NCI-H524 treated with DMSO at 0.1 percent for 48 hours (cell line): ENCODE data around the gene ASAP3.
"Not testable (repeated sequence)": the region's sequence is repeated elsewhere in the genome, so short reads cannot be mapped to it uniquely, and the experiment has no call there.

ENCODE experiments used
- DNase-seq: peaks from one replicate; lab custom pipeline; 2025; lab: John Stamatoyannopoulos, UW

The ASAP3 gene

GRCh38 chr1:23514111-23514679, 30.2 kb upstream of the ASAP3 start:
- DNase-seq = no peak

GRCh38 chr1:23509896-23510295, 25.9 kb upstream of the ASAP3 start:
- no peak for DNase-seq

- DNase-seq = no peak
Measured at GRCh38 chr1:23506376-23507107, 22.6 kb upstream of the ASAP3 start.

- DNase-seq = no peak
Measured at GRCh38 chr1:23505851-23506250, 21.9 kb upstream of the ASAP3 start.

GRCh38 chr1:23504156-23504555, 20.2 kb upstream of the ASAP3 start:
- not testable (repeated sequence) for DNase-seq

GRCh38 chr1:23502951-23503350, 19.0 kb upstream of the ASAP3 start:
- DNase-seq = no peak

GRCh38 chr1:23500466-23500865, 16.5 kb upstream of the ASAP3 start:
- no peak for DNase-seq

- no peak for DNase-seq
Measured at GRCh38 chr1:23497777-23498439, 13.9 kb upstream of the ASAP3 start.

GRCh38 chr1:23496490-23497181, 12.7 kb upstream of the ASAP3 start:
- no peak for DNase-seq

GRCh38 chr1:23494836-23495235, 10.9 kb upstream of the ASAP3 start:
- DNase-seq = not testable (repeated sequence)

GRCh38 chr1:23492776-23493175, 8.8 kb upstream of the ASAP3 start:
- not testable (repeated sequence) for DNase-seq

- no peak for DNase-seq
Measured at GRCh38 chr1:23492132-23492720, 8.2 kb upstream of the ASAP3 start.

- DNase-seq = no peak
Measured at GRCh38 chr1:23489842-23490241, 5.9 kb upstream of the ASAP3 start.

- no peak for DNase-seq
Measured at GRCh38 chr1:23485002-23485332, 988 bp upstream of the ASAP3 start.

- no peak for DNase-seq
Measured at GRCh38 chr1:23484253-23485001, 448 bp upstream of the ASAP3 start.

GRCh38 chr1:23481904-23482303, 2.1 kb downstream of the ASAP3 start:
- DNase-seq = no peak

- no peak for DNase-seq
Measured at GRCh38 chr1:23481026-23481597, 2.9 kb downstream of the ASAP3 start.

- no peak for DNase-seq
Measured at GRCh38 chr1:23480187-23481025, 3.6 kb downstream of the ASAP3 start.

GRCh38 chr1:23479666-23479941, 4.4 kb downstream of the ASAP3 start:
- no peak for DNase-seq

- no peak for DNase-seq
Measured at GRCh38 chr1:23478896-23479665, 4.9 kb downstream of the ASAP3 start.
